ENCODE measurements around the gene MEI1.
A peak's percentile ranks its signal among the peaks of the same experiment; 100 is the strongest.
"Not testable (repeated sequence)": the region's sequence is repeated elsewhere in the genome, so short reads cannot be mapped to it uniquely, and the experiment has no call there.

The MEI1 gene

DNA sequence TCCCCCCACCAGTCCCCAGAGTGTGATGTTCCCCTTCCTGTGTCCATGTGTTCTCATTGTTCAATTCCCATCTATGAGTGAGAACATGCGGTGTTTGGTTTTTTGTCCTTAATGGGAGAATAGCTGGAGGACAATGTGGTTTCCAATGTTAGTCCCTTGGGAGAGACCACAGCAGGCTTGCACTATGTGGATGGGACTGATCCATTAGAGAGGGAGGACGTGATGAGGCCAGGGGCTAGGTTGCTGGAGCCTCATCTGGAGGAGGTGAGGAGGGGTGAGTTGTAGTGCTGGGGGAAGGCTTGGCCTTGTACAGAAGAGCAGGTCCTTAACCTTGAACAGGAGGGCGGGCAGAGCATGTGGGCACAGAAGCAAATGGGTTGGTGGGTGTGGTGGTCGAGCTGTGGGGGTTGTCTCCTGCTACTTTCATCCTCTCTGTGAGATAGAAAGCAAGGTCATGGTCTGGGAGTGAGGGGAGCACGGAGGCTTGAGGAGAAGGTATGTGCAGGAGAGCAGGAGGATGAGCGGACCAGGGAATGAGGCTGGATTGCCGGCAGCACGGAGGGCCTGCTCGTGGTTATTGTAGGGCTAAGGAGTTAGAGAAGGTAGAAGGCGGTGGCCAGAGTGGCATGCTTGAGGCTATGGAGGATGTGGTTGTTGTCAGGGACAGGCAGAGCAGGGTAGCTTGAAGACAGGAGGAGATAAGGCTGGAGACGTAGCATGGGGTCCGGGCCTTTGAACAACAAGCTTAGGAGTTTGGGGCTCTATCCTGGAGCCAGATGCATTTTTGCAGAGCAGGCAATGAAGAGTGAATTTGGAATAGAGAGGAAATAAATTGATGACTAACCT, 122.4 kb downstream of the MEI1 start:
- no peak for DNase-seq (ENCODE audit: low read depth, low spot score)

- no peak for DNase-seq (ENCODE audit: low read depth, low spot score)
Observed at GRCh38 chr22:41822317-41823057, 123.2 kb downstream of the MEI1 start.

DNA sequence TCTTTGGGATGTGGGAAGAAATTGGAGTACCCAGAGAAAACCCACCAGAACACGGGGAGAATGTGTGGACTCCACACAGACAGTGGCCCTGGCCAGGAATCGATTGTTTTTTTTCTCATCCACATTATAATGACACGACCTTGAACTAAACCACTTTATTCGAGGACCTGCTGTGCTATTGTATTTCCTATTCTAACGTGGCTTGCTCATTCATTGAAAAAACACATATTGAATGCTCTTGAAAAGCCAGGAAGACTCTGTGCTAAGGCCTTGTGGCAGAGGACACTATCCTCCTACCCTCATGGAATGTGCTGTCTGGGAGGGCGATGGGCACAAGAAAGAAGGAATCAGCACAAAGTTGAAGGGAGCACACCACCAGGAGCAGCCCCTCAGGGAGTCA, 124.5 kb downstream of the MEI1 start:
- DNase-seq (ENCODE audit: low read depth, low spot score): no peak

DNA sequence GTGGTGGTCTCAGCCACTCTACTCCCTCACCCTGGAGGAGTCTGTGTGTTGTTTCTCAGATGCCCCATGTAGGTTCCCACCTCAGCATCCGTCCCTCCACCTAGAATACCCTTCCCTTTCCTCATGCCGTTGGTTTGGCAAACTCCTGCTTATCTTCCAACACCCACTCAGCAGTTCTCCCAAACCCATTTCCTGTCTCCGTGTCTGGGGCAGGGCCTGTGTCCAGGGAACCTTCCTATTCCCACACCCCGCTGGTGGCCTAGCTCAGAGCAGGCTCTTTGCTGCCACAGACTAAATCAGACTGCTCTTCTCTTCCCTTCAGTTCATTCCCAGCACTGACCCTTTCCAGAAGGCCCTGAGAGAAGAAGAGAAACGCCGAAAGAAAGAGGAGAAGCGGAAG, 126.1 kb downstream of the MEI1 start:
- DNase-seq (ENCODE audit: low read depth, low spot score): no peak

DNA sequence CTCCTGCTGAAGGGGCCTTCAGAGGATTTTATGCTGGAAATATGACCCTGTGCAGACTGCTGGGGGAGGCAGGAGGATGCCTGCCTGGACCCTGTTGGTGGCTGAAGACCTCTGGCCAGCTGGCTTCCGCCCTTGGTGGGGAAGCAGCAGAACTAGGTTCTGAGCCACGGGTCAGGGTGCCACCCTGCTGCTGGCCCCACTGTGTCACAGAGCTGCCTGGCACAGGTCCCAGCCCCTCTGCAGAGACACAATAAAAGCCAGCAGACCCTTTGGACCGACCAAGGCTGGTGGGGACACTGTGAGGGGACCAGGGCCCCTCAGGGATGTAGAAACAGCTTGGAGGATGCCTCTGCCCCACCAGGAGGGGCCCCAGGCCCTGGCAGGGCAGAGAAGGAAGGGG, 126.7 kb downstream of the MEI1 start:
- DNase-seq (ENCODE audit: low read depth, low spot score): no peak

DNA sequence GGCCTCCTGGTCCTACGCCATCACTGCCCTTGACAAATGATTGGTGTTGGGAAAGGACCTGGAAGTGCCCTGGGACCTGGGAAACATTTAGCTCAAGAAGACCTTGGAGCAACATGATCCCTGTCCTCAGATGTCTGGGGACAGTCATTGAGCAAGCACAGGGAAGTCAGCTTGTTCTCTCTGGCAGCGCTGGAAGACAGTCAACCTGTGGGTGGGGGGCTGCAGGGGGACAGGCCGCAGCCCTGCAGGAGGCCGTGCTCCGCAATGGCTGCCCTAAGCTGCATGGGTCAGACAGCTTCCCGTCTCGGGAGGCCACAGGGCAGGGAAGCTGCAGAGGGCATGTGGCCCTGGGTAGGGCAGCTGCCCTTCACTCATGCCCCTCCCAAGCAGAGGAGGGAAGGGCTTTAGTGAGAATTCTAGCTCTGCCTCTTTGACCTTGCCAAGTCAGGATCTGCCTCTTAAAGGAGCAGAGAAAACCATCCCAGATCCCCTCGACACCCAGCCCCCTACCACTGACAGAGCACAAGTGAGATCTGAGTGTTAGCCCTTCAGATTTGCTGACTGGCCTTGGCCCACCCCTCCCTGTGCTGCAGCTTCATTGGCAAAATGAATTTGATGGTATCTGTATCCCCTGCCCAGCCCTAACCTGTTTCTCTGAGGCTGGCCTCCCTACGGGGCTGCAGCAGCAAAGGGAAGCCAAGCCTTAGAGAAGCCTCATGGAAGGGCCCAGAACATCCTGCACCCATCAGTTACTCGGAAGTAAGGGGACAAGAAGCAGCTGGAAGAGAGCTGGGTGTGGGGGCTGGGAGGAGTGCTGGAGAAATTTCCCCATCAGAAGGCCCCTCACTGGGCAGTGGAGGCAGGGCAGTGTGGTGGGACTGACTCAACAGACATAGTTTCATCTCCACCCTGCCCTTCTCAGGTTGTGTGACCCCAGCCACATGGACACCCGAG, 127.4 kb downstream of the MEI1 start:
- DNase-seq (ENCODE audit: low read depth, low spot score): no peak

GRCh38 chr22:41827671-41828070, 128.4 kb downstream of the MEI1 start:
- DNase-seq (ENCODE audit: low read depth, low spot score): no peak

- DNase-seq (ENCODE audit: low read depth, low spot score): peak; percentile 61
Observed at GRCh38 chr22:41828516-41828915, 129.2 kb downstream of the MEI1 start.

DNA sequence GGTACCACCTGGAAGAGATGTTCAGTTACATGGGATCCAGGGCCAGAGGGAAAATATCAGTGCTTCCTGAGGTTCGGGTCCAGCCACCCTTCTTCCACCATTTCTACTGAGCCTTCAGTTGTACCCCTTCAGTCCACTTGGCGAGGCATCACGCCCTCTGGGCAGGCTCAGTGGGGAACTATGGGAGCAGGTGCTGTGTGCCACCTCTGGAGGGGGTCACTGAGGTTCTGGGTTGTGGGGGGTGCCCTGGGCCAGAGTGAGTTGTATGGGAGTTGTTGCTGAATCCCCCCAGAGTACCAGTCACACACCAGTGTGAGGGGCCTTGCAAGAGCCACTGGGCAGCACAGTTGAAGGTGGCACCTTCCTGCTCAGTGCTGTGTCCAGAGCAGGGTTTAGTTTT, 130.9 kb downstream of the MEI1 start:
- no peak for DNase-seq (ENCODE audit: low read depth, low spot score)

DNA sequence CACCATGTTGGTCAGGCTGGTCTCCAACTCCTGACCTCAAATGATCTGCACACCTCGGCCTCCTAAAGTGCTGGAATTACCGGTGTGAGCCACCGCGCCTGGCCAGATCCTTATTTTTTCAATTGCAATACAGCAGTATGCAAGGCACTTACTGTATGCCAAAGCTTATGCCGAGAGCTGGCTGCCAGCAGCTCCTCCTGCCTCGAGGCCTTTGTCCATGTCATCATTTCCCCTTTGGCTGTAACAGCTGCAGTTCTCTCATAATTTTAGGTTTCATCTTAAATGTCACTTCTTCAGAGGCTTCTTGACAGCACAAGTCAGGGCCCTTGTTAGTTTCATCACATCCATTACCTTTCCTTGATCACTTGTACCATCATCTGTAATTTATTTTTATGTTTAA, 132.1 kb downstream of the MEI1 start:
- peak; percentile 52 for DNase-seq (ENCODE audit: low read depth, low spot score)

DNA sequence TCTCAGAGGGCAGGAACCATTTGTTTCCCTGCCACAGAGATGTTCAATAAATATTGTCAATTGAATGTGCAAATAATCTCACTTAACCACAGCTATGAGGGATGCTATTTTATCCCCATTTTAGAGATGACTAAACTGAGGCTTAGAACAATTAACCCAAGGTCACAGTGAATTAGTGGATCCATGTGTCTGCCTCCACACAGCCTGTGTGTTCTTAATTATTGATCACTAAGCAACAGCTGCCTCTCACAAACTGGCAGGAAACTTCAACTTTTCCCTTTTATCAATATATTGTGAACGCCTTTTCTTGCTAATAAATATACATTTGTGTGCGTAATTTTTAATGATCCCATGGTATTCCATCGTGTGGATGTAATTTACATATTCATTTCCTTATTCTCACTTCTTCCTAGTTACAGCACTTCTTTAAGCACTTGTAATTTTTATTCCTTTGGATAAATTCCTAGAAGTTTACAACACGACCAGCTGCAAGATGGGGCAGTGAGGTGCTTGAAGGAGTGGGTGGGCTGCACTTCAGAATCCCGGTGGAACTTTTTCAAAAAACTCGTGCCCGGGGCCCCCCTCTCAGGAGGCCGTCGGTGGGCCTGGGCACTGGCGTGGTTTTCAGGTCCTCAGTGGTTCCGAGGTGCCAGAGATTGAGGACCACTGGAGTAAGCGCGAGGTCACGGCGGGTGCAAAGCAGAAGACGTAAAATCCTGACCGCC, 132.7 kb downstream of the MEI1 start:
- no peak for DNase-seq (ENCODE audit: low read depth, low spot score)

GRCh38 chr22:41832553-41833368, 133.5 kb downstream of the MEI1 start, which contains the start of gene SREBF2:
SREBF2 (plus strand) TSS chr22:41833105; CDS start chr22:41833271, 166 bp downstream.
- peak; percentile 100 for DNase-seq (ENCODE audit: low read depth, low spot score)

GRCh38 chr22:41833369-41834004, 134.2 kb downstream of the MEI1 start:
- DNase-seq (ENCODE audit: low read depth, low spot score): peak; percentile 49

- no peak for DNase-seq (ENCODE audit: low read depth, low spot score)
Observed at GRCh38 chr22:41834005-41834944, 135.0 kb downstream of the MEI1 start.

DNA sequence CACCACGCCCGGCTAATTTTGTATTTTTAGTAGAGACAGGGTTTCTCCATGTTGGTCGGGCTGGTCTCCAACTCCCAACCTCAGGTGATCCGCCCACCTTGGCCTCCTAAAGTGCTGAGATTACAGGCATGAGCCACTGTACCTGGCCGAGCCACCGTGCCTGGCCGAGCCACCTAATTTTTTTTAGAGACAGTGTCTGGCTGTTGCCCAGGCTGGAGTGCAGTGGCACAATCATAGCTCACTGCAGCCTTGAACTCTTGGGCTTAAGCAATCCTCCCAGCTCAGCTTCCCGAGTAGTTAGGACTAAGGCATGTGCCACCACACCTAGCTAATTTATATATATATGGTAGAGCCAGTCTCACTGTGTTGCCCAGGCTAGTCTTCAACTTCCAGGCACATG, 136.2 kb downstream of the MEI1 start:
- not testable (repeated sequence) for DNase-seq (ENCODE audit: low read depth, low spot score)

- no peak for DNase-seq (ENCODE audit: low read depth, low spot score)
Observed at GRCh38 chr22:41836551-41836950, 137.2 kb downstream of the MEI1 start.

DNA sequence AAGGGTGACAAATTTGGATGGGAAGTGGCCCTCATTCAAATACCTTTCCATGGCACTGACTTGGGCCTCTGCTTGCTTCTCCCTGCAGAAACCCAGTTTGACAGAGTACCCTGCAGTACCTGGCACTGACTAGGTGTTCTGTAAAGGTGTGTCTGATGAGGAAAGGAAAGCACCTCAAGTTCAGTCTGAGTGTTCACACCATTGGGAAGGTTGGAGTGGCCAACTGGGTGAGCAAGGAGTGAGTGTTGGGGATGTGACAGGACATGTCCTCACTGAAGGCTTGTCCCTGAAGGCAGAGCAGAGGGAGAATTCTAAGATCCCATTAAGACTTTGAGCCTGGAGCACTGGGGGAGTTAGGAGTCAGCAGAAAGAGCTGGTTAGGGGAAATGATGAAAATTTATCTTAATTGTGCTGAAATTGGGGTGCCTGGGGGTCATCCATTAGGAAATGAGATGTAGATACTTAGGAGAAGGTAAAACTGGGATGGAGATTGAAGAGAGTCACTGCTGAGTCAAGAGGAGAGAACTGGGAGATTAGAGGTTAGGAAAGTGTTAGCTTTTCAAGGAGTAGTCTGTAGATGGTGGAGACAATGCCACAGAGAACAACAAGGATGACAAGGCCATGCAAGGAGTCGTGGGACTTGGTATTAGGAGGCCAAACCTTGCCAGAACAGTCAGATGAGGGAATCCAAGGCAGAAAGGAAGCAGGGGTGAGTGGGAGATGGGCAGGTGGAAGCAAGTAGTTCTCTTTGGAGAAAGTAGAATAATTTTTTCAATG, 139.7 kb downstream of the MEI1 start:
- DNase-seq (ENCODE audit: low read depth, low spot score): no peak

DNA sequence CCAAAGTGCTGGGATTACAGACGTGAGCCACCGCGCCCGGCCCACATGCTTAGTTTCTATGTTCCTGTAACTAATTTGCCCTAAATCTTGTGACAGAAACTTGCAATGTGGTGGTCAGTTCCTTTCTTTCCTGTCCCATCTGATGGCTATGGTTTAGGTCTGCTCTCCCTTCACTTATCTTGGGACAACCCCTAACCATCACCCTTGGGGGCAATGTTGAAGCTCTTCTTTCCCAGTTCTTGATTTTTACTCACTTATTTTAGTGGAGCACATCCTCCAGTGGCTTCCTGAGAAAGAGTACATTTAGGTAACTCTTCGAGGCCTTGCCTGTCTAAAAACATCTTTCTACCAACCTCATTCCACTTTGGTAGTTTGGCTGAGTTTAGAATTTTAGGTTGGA, 140.9 kb downstream of the MEI1 start:
- DNase-seq (ENCODE audit: low read depth, low spot score): no peak
